Mammary epithelial cell (primary cell): ENCODE data around the gene SH3TC2.

Experiments used
- CTCF ChIP-seq, 2 donors: IDR thresholded peaks in 1 of 2; conservative IDR thresholded peaks in 1 of 2; 2 replicates each; pipeline ENCODE4 v1.5.1; 2011 to 2012; ENCODE audit warnings: inconsistent platforms in 2 of 2, low read length in 2 of 2, mild to moderate bottlenecking in 2 of 2, control low read depth in 1 of 2, low read depth in 1 of 2; ENCODE audit not compliant: insufficient read depth in 1 of 2; ENCODE audit errors: extremely low read depth in 1 of 2
- EZH2 ChIP-seq: IDR thresholded peaks from 2 replicates; pipeline ENCODE4 v1.6.1; 2012; ENCODE audit warnings: low read length, inconsistent platforms, borderline replicate concordance

- TF ChIP-seq CTCF (conservative IDR thresholded peaks at IDR 0.05 in 1 of 2, IDR thresholded peaks at IDR 0.05 in 1 of 2; ENCODE audit: extremely low read depth in 1 of 2, insufficient read depth in 1 of 2, low read depth in 1 of 2, low read length in 2 of 2) (no peak), EZH2 (no peak)
Measured at GRCh38 chr5:149093625-149094024, 30.8 kb upstream of the SH3TC2 start.
